Measurements from ENCODE around the gene GNL1. TPM values are rescaled to one million over a fixed set of nuclear protein-coding genes. Genes with fewer than 3 reads are reported as not detected.
"Not testable (repeated sequence)": the region's sequence is repeated elsewhere in the genome, so short reads cannot be mapped to it uniquely, and the experiment has no call there.

Gene GNL1
- total RNA-seq, 1 experiment from 2014 or later = 38.6 TPM

DNA sequence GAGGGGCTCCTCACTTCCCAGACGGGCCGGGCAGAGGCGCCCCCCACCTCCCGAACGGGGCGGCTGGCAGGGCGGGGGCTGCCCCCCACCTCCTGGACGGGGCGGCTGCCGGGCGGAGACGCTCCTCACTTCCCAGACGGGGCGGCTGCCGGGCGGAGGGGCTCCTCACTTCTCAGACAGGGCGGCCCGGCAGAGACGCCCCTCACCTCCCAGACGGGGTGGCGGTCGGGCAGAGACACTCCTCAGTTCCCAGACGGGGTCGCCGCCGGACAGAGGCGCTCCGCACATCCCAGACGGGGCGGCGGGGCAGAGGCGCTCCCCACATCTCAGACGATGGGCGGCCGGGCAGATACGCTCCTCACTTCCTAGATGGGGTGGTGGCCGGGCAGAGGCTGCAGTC lies 57.6 kb downstream of the GNL1 start:
- DNase-seq (ENCODE audit: low read depth) = not testable (repeated sequence)

DNA sequence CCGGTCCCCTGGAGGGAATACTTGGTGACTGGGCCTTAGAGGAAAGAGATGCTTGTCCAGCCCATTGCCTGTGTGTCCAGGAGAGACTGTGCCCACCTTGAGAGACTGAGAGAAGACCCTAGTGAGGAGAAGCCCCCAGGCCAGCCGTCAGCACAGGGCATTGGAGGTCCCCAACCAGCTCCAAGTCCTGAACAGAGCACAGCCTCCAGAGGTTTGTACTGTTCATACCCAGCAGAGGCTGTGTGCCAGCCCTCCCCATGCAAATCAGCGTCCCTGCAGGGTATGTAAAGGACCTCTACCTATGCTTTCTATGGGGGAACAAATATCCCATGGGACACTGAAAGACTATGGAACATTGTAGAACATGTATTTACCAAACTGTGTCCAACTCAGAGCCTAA lies 58.6 kb downstream of the GNL1 start:
- DNase-seq (ENCODE audit: low read depth) = no peak

DNA sequence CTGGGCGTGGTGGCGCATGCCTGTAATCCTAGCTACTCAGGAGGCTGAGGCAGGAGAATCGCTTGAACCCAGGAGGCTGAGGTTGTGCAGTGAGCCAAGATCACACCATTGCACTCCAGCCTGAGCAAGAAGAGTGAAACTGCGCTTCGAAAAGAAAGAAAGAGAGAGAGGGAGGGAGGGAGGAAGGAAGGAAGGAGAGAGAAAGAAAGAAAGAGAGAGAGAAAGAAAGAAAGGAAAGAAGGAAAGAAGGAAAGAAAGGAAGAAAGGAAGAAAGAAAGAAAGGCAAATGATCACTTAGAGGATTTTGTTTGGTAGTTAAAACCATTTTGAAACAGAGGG lies 59.1 kb downstream of the GNL1 start:
- DNase-seq (ENCODE audit: low read depth) = not testable (repeated sequence)

DNA sequence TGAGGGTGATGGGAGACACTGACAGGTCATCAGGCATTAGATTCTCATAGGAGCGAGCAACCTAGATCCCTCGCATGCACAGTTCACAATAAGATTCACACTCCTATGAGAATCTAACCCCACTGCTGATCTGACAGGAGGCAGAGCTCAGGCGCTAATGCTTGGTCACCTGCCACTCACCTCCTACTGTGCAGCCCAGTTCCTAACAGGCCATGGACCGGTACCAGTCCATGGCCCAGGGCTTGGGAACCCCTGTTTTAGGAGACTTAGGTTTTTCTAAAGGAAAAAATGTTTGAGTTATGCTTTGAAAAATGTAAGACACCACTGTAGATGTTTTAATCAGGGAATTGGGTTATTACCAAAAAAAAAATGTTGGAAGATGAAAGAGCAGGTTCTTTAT lies 60.3 kb downstream of the GNL1 start:
- no peak for DNase-seq (ENCODE audit: low read depth)

DNA sequence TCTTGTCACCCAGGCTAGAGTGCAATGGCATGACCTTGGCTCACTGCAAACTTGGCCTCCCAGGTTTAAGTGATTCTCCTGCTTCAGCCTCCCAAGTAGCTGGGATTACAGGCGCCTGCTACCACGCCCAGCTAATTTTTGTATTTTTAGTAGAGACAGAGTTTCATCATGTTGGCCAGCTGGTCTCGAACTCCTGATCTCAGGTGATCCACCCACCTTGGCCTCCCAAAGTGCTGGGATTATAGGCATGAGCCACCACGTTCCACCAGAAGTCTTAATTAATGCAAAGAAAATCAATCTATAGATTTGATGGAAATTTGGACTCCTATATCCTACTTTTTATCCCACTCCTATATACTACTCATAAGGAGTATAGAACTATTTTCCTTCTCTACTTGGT lies 61.2 kb downstream of the GNL1 start:
- not testable (repeated sequence) for DNase-seq (ENCODE audit: low read depth)

DNA sequence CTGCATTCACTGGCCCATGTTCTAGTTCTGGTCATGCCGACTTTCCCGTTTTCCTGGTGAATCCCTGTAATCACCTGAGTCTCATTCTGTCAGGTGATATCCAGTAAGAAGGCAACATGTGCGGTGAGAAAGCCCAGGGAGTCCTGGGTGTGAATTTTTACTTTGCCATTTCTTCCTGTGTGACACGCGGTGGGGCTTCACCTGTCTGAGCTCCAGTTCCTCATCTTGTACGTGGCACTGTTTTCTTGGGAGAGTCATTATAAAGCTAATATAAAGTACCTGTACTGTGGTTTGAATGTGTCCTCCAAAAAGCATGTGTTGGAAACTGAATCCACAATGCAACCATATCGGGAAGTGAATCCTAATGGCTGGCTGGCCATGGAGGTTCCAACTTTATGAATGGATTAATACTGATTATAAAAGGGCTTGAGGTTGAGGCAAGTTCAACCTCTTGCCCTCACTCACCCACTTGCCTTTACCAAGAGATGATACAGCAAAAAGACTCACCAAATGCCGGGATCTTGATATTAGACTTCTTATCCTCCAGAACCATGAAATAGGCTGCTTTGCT lies 61.9 kb downstream of the GNL1 start:
- DNase-seq (ENCODE audit: low read depth) = no peak

DNA sequence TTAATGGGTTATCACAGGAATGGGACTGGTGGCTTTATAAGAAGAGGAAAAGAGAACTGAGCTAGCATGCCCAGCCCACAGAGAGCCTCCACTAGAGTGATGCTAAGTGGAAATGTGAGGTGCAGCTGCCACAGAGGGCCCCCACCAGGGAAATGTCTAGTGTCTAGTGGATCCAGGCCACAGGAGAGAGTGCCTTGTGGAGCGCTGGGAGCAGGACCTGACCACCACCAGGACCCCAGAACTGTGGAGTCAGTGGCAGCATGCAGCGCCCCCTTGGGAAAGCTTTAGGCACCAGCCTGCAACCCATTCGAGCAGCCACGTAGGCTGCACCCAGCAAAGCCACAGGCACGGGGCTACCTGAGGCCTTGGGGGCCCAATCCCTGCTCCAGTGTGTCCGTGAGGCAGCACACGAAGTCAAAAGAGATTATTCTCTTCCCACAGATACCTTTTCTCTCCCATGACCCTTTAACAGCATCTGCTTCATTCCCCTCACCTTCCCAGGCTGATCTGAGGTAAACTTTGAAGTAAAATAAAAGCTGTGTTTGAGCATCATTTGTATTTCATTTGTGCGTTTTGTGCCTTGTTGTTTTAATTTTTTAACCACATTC lies 62.5 kb downstream of the GNL1 start:
- no peak for DNase-seq (ENCODE audit: low read depth)

DNA sequence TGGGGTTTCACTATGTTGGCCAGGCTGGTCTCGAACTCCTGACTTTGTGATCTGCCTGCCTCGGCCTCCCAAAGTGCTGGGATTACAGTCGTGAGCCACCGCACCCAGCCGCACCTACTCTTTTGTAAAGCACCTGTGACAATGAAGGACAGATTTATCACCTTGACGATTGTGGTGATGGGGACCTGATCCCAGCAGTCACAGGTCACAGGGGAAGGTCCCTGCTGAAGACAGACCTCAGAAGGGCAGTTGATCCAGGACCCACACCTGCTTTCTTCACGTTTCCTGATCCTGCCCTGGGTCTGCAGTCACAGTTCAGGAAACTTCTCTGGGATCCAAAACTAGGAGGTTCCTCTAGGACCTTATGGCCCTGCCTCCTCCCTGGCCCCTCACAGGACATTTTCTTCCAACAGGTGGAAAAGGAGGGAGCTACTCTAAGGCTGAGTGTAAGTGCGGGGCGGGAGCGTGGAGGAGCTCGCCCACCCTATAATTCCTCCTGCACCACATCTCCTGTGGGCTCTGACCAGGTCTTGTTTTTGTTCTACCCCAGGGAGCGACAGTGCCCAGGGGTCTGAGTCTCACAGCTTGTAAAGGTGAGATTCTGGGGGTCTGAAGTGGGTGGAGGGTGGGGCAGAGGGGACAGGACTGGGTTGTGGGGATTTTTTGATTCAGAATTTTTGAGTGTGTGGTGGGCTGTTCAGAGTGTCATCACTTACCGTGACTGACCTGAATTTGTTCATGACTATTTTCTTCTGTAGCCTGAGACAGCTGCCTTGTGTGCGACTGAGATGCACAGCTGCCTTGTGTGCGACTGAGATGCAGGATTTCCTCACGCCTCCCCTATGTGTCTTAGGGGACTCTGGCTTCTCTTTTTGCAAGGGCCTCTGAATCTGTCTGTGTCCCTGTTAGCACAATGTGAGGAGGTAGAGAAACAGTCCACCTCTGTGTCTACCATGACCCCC lies 64.0 kb downstream of the GNL1 start:
- DNase-seq (ENCODE audit: low read depth) = no peak

Other genes starting within 250 kb of the GNL1 start
- gene TRIM39, start 229.6 kb downstream of the GNL1 start, total RNA-seq (2014; rRNA removed; shearing (Covaris generic)) = 6.7 and 9.4 TPM in 2 replicates
- 90.8 and 94.3 TPM in 2 replicates for gene RPP21, start 211.3 kb downstream of the GNL1 start, total RNA-seq (2014; rRNA removed; shearing (Covaris generic))
- 142 and 156 TPM in 2 replicates for gene HLA-E, start 67.0 kb downstream of the GNL1 start, total RNA-seq (2014; rRNA removed; shearing (Covaris generic))
- gene PRR3, start 806 bp upstream of the GNL1 start, total RNA-seq (2014; rRNA removed; shearing (Covaris generic)) = 6.9 and 9.6 TPM in 2 replicates
- 38.9 and 42.9 TPM in 2 replicates for gene ABCF1, start 15.0 kb upstream of the GNL1 start, total RNA-seq (2014; rRNA removed; shearing (Covaris generic))
- gene PPP1R10, start 60.8 kb upstream of the GNL1 start, total RNA-seq (2014; rRNA removed; shearing (Covaris generic)) = 20.8 and 36.8 TPM in 2 replicates
- gene MRPS18B, start 61.4 kb upstream of the GNL1 start, total RNA-seq (2014; rRNA removed; shearing (Covaris generic)) = 78.4 and 122 TPM in 2 replicates
- 7.7 and 11.3 TPM in 2 replicates for gene ATAT1, start 70.4 kb upstream of the GNL1 start, total RNA-seq (2014; rRNA removed; shearing (Covaris generic))
- 7.1 and 7.4 TPM in 2 replicates for gene C6orf136, start 90.6 kb upstream of the GNL1 start, total RNA-seq (2014; rRNA removed; shearing (Covaris generic))
- 32.2 and 36.8 TPM in 2 replicates for gene DHX16, start 116.5 kb upstream of the GNL1 start, total RNA-seq (2014; rRNA removed; shearing (Covaris generic))
- gene PPP1R18, start 130.2 kb upstream of the GNL1 start, total RNA-seq (2014; rRNA removed; shearing (Covaris generic)) = 77.4 and 83.9 TPM in 2 replicates
- gene NRM, start 134.5 kb upstream of the GNL1 start, total RNA-seq (2014; rRNA removed; shearing (Covaris generic)) = 18.2 and 29.2 TPM in 2 replicates
- 6.4 and 13.6 TPM in 2 replicates for gene MDC1, start 160.8 kb upstream of the GNL1 start, total RNA-seq (2014; rRNA removed; shearing (Covaris generic))
- 1,269 and 1,837 TPM in 2 replicates for gene TUBB, start 163.9 kb upstream of the GNL1 start, total RNA-seq (2014; rRNA removed; shearing (Covaris generic))
- gene FLOT1, start 186.2 kb upstream of the GNL1 start, total RNA-seq (2014; rRNA removed; shearing (Covaris generic)) = 108 and 118 TPM in 2 replicates
- 377 and 410 TPM in 2 replicates for gene IER3, start 188.1 kb upstream of the GNL1 start, total RNA-seq (2014; rRNA removed; shearing (Covaris generic))

Measured in RPMI7951 (cell line).